Stimulated activated CD8-positive, alpha-beta memory T cell treated with anti-CD3 and anti-CD28 coated beads, Interleukin-15, amount 100 ng/mL, for 1 hour (primary cell): Measurements from ENCODE around the gene VAV2.

Experiments
- DNase-seq: peaks from one replicate; pipeline ENCODE4 v3.0.0-alpha.2; 2020; ENCODE audit warnings: low read depth

VAV2 gene

DNA sequence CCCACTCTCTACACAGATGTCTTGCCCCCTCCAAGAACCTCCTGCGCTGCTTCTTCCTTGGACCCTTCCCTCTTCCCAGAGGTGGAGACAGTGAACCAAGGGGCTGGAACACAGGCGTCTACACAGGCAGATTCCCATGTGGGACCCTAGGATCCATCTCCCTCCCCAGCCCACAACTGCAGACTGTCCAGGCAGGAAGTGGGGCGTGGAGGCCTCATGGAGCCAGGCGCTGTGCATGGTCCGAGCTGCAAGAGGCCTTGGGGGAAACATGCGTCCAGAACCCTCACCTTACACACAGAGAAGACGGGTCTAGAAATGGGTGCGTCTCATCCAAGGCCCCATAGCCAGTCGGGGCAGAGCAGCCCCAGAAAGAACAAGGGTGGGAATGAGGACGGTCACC, 117.5 kb downstream of the VAV2 start:
- DNase-seq = no peak

DNA sequence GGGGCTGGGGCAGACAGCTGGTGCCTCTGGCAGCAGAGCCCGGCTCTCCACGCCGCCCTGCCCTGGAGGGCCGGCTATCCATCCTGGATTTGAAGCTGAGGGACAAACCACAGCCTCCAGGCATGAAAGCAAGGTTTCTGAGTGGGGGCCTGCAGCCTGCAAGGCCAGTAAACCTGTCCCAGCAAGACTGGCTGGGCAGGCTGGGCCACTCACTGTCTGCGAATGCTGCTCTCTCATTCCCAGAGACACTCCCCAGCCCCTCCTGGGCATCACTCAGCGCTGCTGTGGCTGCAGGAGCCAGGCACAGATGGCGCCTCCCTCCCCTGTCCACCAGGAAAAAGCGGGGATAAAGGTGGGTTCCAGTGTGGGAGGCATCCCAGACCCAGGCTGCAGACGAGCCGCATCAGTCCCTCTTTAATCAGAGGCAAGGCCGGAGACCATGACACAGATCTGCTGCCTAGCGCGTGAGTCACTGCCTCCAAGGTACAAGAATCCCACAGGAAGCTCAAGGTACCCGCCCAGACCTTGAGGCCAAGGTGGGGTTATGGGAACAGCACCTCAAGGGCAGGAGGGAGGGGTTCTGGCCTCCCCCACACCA, 118.0 kb downstream of the VAV2 start:
- DNase-seq = no peak

DNA sequence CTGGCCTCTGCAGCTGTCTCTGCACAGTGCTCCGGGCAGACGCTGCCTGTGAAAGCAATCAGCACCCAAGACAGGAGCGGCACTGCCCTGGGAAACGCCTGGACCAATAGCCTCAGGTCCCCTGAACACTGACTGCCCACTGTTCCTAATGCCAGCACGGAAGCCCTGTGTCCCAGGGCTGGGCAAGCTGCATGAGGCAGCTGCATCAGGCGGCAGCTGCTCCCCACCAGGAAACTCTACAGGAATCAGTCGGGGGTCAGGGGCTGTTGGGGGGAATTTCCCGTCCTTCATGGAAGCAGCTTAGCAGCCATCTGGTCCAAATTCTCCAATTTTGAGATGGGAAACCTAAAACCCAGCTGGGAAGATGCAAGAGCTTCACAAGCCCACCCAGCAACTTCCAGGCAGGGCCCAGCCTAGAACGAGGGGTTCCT, 118.6 kb downstream of the VAV2 start:
- no peak for DNase-seq

DNA sequence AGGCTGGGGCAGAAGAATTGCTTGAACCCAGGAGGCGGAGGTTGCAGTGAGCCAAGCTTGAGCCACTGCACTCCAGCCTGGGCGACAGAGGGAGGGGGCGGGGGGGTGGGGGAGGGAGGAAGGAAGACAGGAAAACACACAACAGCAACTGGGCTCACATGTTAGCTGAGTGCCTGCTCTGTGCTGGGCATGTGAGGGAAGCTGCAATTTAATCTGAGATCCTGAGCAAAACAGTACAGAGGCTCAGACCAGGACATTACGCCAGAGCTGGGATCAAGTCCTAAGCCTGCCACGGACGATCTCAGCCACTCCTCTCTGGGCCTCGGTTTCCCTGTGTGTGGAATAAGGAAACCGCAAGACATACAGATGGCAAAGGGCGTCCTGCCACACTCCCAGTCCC, 119.1 kb downstream of the VAV2 start:
- DNase-seq = no peak

DNA sequence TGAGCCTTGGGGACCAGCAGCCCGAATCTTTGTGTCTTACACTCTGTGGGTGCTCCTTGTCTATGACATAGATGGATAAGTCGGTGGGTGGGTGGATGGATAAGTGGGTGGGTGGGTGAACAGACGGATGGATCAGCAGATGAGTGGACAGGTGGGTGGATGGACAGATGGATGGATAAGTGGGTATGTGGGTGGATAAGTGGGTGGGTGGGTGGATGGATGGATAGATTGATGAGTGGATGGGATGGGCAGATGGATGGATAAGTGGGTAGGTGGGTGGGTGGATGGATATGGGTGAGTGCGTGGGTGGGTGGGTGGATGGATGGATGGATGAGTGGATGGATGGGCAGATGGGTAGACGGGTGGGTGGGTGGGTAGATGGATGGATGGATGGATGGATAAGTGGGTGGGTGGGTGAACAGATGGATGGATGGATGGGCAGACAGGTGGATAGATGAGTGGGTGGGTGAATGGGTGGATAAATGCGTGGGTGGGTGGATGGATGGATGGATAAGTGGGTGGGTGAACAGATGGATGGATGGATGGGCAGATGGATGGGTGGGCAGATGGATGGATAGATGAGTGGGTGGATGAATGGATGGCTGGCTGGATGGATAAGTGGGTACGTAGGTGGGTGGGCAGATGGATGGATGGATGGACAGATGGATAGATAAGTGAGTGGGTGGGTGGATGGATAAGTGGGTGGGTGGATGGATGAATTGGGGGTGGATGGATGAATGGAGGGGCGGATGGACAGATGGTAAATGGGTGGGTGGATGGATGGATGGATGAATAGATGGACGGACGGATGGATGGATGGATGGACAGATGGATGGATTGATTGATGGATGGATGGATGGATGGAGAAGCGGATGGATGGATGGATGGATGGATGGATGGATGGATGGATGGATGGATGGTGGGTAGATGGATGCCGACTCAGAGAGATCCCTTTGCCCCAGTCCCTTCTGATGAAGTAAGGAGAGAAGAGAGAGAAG, 121.2 kb downstream of the VAV2 start:
- DNase-seq = no peak

DNA sequence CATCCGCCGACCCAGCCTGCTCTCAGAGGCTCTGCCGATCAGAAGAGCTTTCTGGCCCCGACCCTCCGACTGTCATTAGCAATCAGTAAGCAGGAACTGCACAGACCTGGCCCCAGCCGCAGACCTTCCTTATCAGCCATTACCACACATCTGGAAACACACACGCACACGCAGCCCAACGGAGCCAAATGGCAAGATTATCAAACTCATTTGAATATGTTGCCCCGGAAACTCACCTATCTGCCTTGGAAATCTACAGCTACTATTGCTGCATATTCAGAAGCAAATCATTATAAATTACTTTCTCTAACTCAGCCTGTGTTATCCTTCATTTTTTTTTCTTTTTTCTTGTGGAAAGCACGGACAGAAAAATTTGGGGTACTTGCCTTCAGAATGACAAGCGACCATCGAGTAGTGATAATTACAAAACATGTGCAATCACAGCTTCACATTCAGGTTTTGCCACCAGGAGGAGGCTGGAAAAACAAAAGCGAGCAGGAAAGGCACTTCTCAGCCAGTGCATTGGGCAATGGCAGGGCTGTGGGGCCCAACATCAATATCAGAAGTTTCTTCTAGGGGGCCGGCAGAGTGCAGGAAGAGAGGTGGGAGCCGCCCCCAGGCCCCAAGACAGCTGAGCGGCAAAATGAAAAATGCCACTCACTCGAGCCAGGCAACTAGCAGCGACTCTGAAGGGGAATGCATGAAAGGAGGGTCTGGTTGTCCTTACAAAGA, 122.3 kb downstream of the VAV2 start:
- no peak for DNase-seq

DNA sequence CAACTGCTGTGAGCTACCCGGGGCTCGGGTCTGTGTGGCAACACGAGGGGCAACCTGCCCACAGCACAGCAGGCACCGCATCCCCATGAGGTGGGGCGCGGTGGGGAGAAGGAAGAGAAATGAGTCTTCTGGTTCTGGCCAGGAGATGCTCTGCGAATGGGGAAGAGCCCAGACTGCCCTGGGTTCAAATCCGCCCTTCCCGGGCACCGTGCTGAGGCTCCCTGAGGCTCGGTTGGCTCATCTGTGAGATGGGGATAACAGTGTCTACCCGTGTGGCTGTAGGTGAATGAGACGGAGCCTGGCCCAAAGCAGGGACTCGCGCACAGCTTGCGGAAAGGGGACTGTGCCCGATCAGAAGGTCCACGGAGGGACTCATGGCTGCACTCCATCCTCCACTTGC, 123.9 kb downstream of the VAV2 start:
- no peak for DNase-seq

DNA sequence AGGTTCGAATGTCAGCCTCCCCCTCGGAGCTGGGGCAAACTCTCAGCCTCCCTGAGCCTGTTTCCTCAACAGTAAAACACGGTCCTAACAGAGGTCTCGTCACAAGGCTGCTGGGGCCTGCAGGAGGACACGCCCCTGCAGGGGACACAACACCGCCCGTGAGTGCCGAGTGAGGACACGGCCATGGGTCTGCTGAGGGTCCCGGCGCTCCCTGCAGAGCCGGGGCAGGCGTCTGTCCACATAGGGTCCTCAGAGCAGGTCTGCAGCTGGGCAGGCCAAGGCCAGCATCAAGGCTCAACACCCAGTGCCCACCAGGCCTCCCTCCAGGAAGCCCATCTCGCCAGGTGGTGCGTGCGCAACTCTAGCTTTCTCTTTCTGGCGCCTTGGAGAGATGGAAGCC, 125.2 kb downstream of the VAV2 start:
- no peak for DNase-seq

DNA sequence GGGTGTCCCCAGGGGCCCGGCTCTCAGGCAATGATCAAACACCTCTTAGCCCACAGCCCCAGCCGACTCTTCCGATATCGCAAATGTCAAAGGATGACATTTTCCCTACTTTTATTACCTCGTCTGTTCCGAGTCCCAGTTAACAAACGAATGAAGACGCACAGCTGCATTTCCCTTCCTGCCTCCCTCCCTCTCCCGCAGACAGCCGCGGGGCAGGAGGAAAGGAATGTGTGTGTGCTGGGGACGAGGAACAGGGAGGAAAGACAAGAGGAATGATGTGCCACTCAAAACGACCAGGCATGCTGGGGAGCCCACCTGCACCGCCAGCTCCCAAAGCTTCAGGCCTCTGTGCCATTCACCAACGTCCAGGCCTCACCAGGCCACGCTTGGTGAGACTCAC, 128.1 kb downstream of the VAV2 start:
- no peak for DNase-seq

DNA sequence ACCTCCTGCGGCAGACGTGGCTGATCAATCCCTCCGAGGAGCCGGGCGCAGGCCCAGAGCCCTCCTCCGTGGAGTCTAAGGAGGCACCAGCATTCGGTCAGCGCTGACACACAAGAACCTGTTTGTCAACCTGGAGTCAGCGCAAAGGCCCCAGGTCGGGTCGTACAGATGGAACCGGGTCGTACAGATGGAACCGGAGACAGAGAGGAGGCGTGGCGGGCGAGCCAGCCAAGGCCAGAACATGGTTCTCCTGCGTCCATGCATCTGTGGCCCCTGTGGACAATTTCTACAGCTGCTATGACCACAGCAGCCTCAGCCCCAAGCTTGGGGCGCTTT, 128.9 kb downstream of the VAV2 start:
- DNase-seq = no peak

DNA sequence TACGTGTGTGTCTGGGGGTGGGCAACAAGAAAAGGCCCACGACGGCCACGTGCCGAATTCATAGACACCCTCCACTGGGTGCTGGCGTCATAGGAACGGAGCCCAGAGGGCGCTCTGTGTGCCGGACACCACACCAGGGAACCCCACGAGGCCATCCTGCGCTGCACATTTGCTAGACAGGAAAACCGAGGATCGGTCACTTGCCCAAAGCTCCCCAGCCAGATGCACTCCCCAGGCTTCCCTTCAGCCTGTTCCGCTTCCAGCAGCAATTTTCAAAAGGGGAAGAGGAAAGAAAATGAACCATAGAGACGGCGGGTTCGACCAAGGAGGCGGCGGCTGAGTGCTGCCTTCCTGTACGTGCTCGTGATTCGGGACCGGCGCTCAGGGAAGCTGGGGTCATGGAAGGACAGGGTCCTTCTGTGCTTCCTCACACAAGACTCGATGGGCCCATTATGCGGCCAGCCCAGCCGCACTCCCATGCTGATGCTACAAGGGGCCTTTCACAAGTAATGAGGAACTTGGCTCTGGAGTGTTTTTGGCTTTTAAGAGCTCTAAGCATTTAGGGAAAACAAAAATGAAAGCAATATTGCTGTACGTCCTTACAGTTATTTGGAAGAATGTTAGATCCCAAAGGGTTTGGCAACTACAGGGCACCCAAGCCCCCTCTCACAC, 129.4 kb downstream of the VAV2 start:
- no peak for DNase-seq

DNA sequence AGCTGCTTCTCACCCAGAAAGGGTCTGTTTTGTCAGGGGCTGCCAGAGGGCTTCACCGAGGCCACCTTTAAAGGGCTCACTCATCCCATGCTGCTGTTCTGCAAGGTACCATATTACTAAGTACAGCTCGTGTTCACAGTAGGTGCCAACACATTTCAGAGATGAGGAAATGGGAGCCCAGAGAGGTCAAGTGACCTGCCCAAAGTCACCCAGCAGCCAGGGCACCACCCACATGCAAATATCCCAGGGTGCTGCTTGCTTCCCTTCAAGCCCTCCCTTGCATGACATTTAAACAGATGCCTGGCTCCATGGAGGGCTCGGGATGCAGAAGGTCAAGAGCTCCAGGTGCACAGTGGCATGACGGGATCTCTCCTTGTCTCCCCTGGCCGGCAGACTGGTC, 130.4 kb downstream of the VAV2 start:
- no peak for DNase-seq

DNA sequence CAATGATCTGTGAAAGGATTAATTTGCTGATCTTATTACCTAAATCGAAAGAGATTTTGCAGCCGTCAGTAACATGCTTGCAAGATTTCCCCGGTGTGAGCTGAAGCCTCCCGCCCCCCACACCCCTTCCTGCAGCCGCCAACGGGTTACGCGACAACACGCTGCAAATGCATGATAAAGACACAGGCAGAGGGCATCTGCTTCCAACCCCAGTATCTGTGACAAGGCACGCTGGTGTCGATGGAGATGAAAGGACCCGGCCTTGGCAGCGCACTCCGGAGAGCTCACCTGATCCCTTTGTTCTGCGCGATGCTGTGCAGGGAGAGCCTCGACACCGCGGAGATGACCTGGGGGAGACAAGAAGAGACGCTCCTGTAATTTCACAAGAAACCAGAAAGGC, 131.0 kb downstream of the VAV2 start:
- DNase-seq = no peak

DNA sequence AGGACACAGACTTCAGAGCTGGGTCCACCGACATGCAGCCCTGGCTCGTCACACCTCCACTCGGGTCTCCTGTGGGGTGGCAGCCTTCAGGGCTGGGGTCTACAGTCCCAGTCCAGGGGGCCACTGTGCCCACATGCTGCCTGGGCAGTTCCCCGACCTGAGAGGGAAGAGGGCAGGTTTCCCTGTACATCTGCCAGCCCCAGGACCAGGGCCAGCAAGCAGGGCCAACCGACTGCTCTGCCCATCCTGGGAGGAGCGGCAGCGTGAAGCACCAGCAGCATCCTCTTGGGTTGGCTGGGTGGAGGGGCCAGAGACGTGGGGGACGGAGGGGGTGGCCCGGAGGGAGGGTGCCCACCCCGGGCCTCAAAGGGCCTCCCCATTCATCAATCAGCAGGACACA, 133.4 kb downstream of the VAV2 start:
- no peak for DNase-seq

DNA sequence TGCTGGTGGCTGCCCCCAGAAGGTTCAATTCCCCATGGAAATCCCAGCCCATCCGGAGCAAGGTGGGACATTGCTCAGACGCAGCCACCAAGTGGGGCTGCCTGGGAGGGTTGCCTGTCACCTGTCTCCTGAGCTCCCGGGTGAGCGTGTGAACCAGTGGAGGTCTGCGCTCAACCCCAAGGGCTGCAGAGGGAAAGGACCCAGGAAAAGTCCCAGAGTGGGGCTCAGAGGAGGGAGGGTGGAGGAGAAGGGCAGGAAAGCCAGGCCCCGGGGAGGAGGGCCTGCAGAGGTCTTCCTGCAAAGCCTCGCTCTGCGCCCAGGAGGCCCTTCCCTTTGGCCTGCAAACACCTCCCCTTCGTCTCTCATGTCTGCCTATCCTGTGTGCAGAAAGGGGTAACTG, 134.5 kb downstream of the VAV2 start:
- DNase-seq = no peak

DNA sequence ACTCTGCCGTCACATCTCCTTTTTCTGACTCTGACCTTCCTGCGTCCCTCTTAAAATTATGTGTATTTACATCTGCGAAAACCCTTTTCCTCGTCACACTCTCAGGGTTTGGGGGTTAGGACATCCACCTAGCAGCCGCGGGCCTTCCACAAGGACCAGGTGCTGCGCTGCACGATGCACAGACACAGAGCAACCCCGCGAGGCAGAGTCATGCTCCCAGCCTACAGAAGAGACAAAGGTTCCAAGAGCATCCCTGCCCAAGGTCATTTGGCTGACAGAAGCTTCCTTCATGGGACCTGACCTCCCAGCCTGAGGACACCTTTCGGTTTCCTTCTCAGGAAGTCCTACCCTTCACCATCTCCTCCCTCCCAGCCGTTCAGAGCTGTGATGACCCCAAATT, 135.3 kb downstream of the VAV2 start:
- DNase-seq = no peak

DNA sequence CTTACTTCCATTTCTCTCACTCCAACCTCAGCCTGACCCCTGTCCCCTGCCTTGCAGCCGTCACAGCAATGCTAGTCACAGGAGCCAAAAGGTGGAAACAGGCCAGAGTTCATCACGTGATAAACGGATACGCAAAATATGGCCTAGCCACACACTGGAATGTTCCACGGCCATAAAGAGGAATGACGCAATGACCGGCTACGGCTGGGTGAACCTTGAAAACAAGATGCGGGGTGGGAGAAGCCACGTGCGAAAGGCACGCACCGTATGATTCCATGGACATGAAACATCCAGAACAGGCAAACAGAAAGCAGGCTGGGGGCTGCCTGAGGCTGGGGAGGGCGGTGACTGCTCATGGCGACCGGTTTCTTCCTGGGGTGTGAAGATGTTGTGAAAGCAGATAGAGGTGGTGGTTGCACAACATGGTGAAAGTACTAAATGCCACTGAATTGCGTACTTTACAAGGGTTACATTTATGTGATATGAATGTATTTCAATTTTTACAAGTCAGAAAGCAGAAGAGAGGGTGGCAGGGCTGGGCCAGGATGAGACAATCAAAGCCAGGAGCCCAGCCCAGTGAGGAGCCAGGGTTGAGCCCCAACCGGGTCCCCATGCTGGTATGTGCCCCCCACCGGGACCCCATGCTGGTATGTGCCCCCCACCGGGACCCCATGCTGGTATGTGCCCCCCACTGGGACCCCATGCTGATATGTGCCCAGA, 136.2 kb downstream of the VAV2 start:
- DNase-seq = no peak

DNA sequence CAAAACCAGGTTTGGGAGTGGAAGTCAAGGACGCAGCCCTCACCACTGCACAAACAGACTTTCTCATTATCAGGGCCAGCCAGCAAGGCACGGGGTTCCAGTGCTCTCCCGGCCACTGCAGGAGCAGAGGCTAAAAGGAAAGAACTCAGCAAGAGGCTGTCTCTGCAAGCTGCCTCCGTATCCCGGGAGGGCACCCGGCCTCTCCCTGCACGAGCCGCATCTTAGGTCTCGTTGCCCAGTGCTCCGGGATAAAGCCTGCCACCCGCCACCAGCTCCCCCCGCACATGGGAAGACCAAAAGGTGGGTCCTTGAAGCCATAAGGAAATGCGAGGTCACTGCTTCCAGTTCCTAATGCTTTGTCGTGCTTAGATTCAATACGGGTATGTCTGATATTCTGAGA, 136.8 kb downstream of the VAV2 start:
- DNase-seq = no peak

DNA sequence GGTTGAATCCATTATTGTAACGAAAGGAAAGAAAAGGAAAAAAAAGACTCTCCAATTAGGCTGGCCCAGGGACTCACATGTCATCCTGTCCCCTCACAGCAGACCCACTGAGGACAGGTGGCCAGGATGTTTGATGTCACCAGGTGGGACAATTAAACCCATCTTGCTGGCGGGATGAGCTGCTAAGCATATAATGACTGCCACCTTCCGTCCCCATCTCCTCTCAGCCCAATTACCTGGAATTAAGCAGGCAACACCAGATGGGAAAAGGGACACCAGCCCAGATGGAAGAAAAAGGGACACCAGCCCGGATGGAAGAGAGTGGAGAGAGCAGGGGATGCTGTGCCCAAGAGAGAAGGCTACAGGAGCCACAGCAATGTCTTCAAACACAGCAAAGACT, 137.4 kb downstream of the VAV2 start:
- no peak for DNase-seq

DNA sequence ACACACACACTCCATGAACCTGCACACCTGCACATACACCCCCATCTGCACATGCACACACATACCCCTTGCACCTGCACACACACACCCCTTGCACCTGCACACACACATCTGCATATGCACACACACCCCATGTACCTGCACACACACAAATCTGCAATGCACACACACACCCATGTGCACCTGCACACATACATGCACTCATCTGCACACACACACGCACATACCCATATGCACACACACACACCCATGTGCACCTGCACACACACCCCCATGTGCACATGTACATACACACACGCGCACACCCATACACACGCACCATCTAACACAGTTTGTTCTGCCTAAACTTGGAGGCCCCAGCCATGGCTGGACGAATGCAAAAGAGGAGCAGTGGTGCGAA, 138.1 kb downstream of the VAV2 start:
- no peak for DNase-seq

DNA sequence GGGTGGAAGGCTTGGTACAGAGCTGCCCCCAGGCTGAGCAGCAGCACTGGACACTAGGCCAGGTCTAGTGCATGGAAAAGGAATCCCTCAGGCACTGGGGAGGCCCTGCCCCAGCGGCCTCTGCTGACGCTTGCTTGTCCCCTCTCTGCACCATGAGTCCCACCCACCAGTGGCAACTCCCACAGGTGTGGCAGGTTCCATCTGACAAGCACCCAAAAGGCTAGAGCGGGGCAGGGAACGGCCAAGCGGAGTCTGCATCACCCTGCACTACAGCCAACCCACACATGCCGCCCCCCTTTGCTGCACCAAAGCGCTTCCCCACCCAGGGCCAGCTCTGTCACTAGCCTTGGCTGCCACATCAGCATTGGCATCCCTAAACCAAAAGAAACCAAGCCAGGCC, 138.8 kb downstream of the VAV2 start:
- DNase-seq = no peak

DNA sequence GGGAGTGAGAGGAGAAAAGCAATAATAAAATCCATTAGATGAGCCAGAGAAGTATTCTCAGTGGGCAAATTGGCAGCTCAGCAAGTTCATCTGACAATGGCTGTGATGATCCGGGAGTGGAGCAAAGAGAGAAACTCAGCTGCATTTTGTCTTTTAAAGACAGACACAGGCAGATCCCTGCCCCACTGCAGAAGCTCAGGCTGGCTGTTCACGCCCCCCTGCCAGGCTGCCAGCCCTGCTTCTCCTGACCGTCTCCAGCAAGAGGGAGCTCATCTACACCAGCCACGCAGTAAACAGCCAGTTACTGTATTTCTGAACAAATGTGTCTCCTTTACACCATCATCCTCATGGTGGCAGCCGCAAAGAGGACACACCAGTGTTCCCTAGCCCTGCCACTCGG, 139.7 kb downstream of the VAV2 start:
- DNase-seq = no peak
